Rectal smooth muscle tissue (tissue), 1 donor: Measurements from ENCODE around the gene PTPRN.

Experiments used
- H3K27ac ChIP-seq: one replicate; pipeline ENCODE4 v1.7.0; 2013; ENCODE audit warnings: low read depth, low read length, inconsistent platforms
- H3K27me3 ChIP-seq: one replicate; pipeline ENCODE4 v1.7.0; 2013; ENCODE audit warnings: low read length; ENCODE audit not compliant: control insufficient read depth, insufficient read depth
- H3K36me3 ChIP-seq: one replicate; pipeline ENCODE4 v1.7.0; 2013; ENCODE audit warnings: low read length; ENCODE audit not compliant: control insufficient read depth, insufficient read depth
- H3K4me1 ChIP-seq: one replicate; pipeline ENCODE4 v1.7.0; 2013; ENCODE audit warnings: low read length; ENCODE audit not compliant: control insufficient read depth, insufficient read depth
- H3K4me3 ChIP-seq: one replicate; pipeline ENCODE4 v1.7.0; 2013; ENCODE audit warnings: low read length
- H3K9ac ChIP-seq: one replicate; pipeline ENCODE4 v1.7.0; 2013; ENCODE audit warnings: low read length

The PTPRN gene

GRCh38 chr2:219280651-219281050, 28.6 kb downstream of the PTPRN start:
- Histone ChIP-seq H3K36me3 (peaks cover 11% of the 10 kb centered on the region), H3K27ac (no peak overlapping the region), H3K4me1 (peaks cover 16% of the 10 kb centered on the region), H3K9ac (no peak overlapping the region), H3K4me3 (no peak overlapping the region), H3K27me3 (no peaks in the 10 kb centered on the region)

DNA sequence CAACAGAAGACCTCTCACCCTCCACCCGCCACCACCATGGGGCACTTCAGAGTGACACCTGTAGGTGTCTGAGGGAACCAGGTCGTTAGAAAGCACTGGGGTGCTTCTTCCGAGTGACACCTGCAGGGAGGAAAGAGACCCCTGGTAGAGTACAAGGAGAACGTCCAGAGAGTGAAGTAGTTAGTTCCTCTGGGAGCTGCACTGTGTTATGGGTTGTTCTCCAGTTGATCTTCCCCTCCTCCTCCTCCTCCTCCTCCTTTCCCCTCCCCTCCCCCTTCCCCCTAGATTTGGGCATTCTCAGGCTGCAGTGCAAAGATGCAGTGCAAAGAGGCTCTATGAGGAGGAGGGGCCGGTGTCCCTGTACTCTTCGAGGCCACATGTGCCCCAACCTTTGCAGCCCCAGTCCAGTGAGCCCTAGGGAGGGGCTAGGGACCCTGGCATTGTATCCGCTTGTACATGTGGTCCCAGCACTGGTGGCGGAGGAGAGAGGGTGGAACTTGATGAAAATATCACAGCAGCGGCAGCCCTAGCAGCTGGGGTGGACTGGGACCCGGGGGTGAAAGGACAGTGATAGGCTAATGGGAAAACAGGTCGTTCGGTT, 29.2 kb downstream of the PTPRN start:
- Histone ChIP-seq H3K9ac (peak overlapping the region; percentile 74), H3K4me1 (peaks cover 16% of the 10 kb centered on the region), H3K36me3 (peaks cover 11% of the 10 kb centered on the region), H3K27me3 (no peaks in the 10 kb centered on the region), H3K4me3 (peak overlapping the region; percentile 65), H3K27ac (peak overlapping the region; percentile 92)

- Histone ChIP-seq H3K27ac (peak within 1 kb of the TSS; percentile 92), H3K9ac (peak within 1 kb of the TSS; percentile 74), H3K36me3 (peaks cover 7% of the 10 kb centered on the region), H3K4me1 (peaks cover 19% of the 10 kb centered on the region), H3K4me3 (peak within 1 kb of the TSS; percentile 65), H3K27me3 (no peaks in the 10 kb centered on the region)
These were observed 29.9 kb downstream of the PTPRN start, which contains the start of gene DNAJB2 for GRCh38 chr2:219279151-219279915. Gene DNAJB2, plus strand, starts transcription at chr2:219279366. Its CDS starts 468 bp downstream, at chr2:219279834.

- peak overlapping the region; percentile 92 for H3K27ac ChIP-seq
- H3K4me3 ChIP-seq: peak overlapping the region; percentile 64
- peaks cover 7% of the 10 kb centered on the region for H3K36me3 ChIP-seq
- H3K4me1 ChIP-seq: peaks cover 22% of the 10 kb centered on the region
- H3K9ac ChIP-seq: peak overlapping the region; percentile 39
- no peaks in the 10 kb centered on the region for H3K27me3 ChIP-seq
These were observed 30.5 kb downstream of the PTPRN start for GRCh38 chr2:219278655-219279150.

DNA sequence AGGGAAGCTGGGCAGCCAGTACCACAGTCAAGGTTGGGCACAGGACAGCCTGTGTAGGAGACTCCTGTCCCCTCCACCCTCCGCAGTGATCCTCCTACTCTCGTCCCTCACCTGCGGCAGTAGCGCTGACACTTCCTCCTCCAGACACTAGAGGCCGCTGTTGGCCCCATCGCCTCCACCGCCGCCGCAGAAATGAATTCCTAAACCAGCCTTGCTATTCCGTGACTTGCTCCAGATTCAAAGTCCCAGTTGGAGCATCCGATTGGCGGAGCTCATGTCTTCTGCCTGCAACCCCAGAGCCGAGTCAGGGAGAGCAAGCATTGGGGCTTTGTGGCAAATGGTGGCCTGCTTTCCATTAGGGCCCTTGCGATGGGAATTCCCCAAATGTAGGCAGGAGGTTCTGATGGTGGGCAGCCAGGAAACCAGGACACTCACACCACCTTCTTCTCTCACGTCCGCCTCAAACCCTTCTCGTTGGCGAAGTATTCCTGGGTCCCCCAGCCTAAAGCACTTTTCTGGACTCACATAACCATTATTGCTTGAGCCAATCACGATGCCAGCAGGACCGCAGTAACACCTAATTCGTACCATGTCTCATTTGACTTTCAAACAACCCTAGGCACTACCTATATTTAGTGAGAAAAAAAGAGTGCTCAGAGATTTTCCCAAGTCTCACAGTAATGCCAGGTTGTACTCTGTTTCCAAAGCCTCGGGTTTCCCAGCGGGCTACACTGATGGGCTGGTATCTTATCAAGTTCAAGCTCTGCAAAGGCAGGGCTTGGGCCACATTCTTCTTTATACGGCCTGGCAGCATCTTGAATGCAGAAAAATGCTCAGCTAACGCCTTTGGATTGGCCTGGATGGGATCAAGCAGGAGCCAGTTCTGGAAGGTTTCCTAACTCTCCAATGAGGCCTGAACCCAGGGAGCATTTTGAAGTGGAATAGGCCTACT, 31.2 kb downstream of the PTPRN start:
- Histone ChIP-seq H3K27ac (peak overlapping the region; percentile 92), H3K9ac (no peak overlapping the region), H3K36me3 (peaks cover 7% of the 10 kb centered on the region), H3K4me3 (peak overlapping the region; percentile 51), H3K4me1 (peaks cover 22% of the 10 kb centered on the region), H3K27me3 (no peaks in the 10 kb centered on the region)

GRCh38 chr2:219274361-219274921, 34.8 kb downstream of the PTPRN start:
- Histone ChIP-seq H3K4me1 (peaks cover 17% of the 10 kb centered on the region), H3K36me3 (no peaks in the 10 kb centered on the region), H3K27me3 (no peaks in the 10 kb centered on the region), H3K9ac (no peak overlapping the region), H3K27ac (peak overlapping the region; percentile 18), H3K4me3 (no peak overlapping the region)

DNA sequence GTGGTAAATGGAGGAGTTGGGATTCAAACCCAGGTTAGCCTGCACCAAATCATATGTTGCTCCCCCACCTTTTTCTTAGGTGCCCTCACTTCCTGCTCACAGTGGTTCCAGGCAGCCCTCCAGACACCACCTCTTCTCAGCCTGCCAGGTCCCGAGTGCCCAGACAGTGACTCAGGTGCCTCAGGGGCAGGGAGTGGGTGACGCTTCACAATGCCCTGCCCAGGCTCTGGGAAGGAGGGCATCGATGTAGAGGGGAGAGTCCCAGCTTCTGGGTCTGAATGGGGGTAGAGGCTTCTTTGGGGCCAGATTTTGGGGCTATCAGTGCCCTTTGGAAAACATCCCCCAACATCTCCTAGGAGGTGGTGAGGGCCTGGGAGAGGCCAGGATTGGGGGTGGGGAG, 35.3 kb downstream of the PTPRN start:
- Histone ChIP-seq H3K4me3 (no peak overlapping the region), H3K4me1 (peaks cover 17% of the 10 kb centered on the region), H3K36me3 (no peaks in the 10 kb centered on the region), H3K9ac (no peak overlapping the region), H3K27me3 (no peaks in the 10 kb centered on the region), H3K27ac (peak overlapping the region; percentile 18)

- Histone ChIP-seq H3K27ac (no peak overlapping the region), H3K4me1 (peaks cover 8% of the 10 kb centered on the region), H3K9ac (no peak overlapping the region), H3K4me3 (no peak overlapping the region), H3K36me3 (no peaks in the 10 kb centered on the region), H3K27me3 (no peaks in the 10 kb centered on the region)
These were observed 36.2 kb downstream of the PTPRN start for GRCh38 chr2:219272995-219273394.

- H3K27ac ChIP-seq: no peak overlapping the region
- H3K36me3 ChIP-seq: no peaks in the 10 kb centered on the region
These were observed 36.8 kb downstream of the PTPRN start for GRCh38 chr2:219272356-219272755.

DNA sequence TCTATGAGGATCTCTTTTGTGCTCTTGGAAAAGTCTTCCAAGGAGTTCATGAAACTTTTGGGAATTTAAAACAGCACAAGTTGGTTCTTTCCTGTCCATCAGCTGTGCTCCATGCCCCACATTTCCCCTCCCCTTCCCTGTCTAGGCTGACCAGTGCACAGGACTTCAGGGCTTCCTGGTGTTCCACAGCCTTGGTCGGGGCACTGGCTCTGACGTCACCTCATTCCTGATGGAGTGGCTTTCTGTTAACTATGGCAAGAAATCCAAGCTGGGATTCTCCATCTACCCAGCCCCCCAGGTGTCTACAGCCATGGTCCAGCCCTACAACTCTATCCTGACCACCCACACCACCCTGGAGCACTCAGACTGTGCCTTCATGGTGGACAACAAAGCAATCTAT, 38.2 kb downstream of the PTPRN start:
- Histone ChIP-seq H3K9ac (no peak overlapping the region), H3K36me3 (no peaks in the 10 kb centered on the region), H3K4me1 (peaks cover 6% of the 10 kb centered on the region), H3K27ac (no peak overlapping the region), H3K4me3 (no peak overlapping the region), H3K27me3 (no peaks in the 10 kb centered on the region)

More at GRCh38 chr2:219272356-219272755, 36.8 kb downstream of the PTPRN start:
- H3K4me3 ChIP-seq: no peak overlapping the region
- no peaks in the 10 kb centered on the region for H3K27me3 ChIP-seq
- peaks cover 6% of the 10 kb centered on the region for H3K4me1 ChIP-seq
- no peak overlapping the region for H3K9ac ChIP-seq

- no peaks in the 10 kb centered on the region for H3K36me3 ChIP-seq
- H3K4me1 ChIP-seq: peaks cover 6% of the 10 kb centered on the region
- no peak overlapping the region for H3K27ac ChIP-seq
- H3K9ac ChIP-seq: no peak overlapping the region
- no peaks in the 10 kb centered on the region for H3K27me3 ChIP-seq
- no peak overlapping the region for H3K4me3 ChIP-seq
These were observed 39.2 kb downstream of the PTPRN start for GRCh38 chr2:219270055-219270372.
